DMS153 (cell line): ENCODE data around the gene PPP1R27.
"Not testable (repeated sequence)": the region's sequence is repeated elsewhere in the genome, so short reads cannot be mapped to it uniquely, and the experiment has no call there.

Source experiments
- DNase-seq: peaks from one replicate; lab custom pipeline; 2025; lab: John Stamatoyannopoulos, UW

The PPP1R27 gene

GRCh38 chr17:81840826-81841778 is 6.3 kb upstream of the PPP1R27 start:
- no peak for DNase-seq

- DNase-seq, result not testable (repeated sequence)
Measured at GRCh38 chr17:81840059-81840458, 5.2 kb upstream of the PPP1R27 start.

- DNase-seq, result no peak
Measured at GRCh38 chr17:81839301-81839700, 4.5 kb upstream of the PPP1R27 start.

- no peak for DNase-seq
Measured at GRCh38 chr17:81838753-81839255, 4.0 kb upstream of the PPP1R27 start.

DNA sequence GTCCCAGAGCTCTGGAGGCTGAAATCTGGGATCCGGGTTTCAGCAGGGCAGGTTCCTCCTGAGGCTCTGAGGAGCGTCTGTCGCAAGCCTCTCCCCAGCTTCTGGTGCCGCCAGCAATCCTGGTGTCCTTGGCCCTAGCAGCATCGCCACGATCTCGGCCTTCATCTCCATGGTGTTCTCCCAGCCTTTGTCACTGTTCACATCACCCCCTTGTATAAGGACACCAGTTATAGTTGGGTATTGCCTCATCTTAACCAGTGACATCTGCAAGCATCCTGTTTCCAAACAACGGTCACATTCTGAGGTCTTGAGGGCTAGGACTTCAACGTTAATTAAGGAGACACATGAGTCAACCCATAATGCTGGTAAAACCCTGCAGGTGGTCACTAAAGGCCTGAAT is 2.8 kb upstream of the PPP1R27 start:
- no peak for DNase-seq

GRCh38 chr17:81833921-81834830 is 674 bp downstream of the PPP1R27 start:
- DNase-seq, result no peak

DNA sequence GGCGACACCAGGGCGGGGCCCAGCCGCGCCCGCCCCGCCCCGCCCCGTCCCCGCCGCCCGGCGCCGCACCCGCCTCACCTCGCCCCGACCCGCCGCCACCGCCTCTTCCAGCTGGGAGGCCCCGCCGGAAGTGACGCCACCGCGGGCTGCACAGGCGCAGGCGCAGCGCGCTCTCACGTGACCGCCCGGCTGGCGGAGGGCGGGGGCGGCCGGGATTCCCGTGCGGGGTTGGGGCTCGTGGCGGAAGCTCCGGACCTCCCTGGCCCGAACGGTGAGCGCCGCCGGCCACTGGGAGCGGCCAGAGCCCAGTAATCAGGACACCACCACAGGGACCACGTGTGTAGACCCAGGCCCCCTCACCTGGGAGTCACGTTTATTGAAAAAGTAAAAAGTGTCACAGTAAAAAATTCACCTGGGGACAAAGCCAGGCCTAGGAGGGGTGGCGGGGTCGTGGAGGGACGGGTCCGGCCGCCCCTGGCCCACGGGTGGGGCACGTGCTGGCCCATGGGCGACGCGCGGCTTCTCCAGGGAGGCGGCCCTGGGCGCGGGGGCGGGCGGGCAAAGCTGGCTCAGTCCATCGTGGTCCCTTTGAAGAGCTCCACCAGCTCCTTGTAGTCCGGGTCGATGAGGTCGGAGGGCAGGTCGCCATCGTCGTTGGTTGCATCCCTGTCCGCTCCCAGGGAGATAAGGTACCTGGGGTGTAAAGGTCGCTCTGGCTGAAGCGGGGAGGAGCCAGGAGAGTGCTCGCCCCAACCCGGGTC is 1.5 kb downstream of the PPP1R27 start, which contains the start of gene MCRIP1:
Gene MCRIP1 (minus strand): TSS at position 132 of the 761 bp plus-strand sequence. CDS start 8,785 bp downstream, outside the sequence.
- DNase-seq, result peak; percentile 90

GRCh38 chr17:81832608-81833159 is 2.2 kb downstream of the PPP1R27 start:
- DNase-seq, result no peak

DNA sequence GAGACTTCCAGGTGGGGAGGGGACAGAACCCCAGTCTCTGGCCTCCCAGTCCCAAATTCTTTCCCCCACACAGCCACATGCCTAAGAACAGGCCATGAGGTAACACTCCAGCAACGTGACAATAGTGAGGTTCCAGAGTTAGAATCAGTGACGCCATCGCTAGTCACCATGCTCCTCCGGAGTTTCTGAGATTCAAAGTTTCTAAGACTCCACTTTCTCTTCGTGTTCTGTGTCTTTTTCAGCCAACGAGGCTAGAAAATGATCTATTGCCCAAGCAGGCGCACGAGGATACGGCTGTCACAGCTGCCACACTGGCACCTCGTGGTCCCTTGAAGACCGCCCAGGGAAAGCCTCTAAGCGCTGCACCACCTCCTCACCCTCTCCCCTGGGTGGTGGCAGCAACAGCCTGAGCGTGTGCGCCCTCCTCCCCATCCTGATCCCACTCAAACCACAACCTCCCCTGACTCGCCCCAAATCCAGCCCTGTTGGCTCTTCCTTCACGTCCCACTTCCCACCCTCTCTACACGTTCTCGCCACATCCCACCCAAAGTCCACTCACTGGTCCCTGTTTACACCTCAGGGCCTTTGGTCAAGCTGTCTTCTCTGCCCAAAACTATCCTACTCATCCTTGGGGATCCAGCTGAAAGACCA is 2.8 kb downstream of the PPP1R27 start:
- DNase-seq, result no peak

GRCh38 chr17:81831563-81831956 is 3.3 kb downstream of the PPP1R27 start:
- DNase-seq, result no peak

- no peak for DNase-seq
Measured at GRCh38 chr17:81829858-81830257, 5.0 kb downstream of the PPP1R27 start.

DNA sequence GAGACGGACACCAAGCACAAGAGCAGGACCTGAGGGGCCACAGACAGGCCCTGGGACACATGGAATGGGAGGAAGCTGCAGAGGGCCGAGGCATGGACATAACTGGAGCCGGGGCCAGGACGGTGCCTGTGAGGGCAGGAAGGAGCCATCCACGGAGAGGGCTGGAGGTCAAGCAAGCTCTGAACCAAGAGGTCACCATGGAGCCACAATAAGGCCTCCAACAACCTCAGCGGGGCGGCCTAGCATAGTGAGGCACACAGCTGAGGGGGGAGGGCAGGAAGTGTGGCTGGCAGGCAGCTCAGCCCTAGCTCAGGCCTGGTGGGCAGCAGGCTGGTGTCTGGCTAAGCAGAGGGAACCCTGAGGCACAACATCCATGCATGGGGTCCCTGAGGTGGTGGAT is 6.2 kb downstream of the PPP1R27 start:
- no peak for DNase-seq

DNA sequence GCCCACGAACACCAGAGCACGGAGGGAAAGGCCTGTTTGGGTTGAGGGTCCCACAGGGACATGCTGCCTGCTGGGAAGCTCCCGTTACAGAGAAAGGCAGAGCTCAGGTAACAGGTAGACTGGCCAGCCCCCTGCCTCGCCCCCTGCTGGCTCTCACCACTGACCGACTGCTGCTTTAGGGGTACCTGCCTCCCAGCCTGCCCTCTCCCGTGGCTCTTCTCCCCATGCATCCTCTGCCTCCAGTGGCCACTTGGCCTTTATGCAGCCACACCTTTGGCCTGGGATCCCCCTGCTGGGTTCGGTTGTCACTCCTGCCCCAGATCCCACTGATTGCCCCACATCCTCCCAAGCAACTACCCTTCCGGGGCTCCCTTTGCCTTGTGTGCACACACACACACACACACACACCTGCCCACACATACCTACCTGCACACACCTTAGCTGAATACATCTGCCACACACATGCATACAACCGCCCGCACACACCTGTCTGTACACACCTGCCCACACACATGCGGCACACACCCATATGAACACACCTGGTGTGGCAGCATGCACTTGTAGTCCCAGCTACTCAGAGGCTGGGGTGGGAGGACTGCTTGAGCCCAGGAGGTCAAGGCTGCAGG is 8.9 kb downstream of the PPP1R27 start:
- DNase-seq, result no peak

DNA sequence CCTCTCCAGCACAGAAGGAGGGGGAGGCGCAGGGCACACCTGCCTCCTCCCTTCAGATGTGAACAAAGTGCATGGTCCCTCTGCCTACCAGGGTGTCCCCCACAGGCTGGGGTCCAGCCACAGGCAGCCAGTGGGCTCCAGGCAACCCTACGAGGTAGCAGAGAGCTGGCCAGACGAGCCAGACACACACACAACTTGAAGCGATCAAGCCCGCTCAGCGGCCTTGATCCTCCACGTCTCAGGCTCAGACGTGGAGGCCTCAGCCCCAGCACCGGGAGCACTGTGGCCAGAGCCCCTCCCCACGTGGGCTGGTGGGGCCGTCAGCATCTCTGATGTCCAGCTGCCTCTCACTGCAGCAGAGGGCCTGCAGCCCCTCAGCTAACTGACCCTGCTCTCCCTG is 10.3 kb downstream of the PPP1R27 start:
- no peak for DNase-seq

DNA sequence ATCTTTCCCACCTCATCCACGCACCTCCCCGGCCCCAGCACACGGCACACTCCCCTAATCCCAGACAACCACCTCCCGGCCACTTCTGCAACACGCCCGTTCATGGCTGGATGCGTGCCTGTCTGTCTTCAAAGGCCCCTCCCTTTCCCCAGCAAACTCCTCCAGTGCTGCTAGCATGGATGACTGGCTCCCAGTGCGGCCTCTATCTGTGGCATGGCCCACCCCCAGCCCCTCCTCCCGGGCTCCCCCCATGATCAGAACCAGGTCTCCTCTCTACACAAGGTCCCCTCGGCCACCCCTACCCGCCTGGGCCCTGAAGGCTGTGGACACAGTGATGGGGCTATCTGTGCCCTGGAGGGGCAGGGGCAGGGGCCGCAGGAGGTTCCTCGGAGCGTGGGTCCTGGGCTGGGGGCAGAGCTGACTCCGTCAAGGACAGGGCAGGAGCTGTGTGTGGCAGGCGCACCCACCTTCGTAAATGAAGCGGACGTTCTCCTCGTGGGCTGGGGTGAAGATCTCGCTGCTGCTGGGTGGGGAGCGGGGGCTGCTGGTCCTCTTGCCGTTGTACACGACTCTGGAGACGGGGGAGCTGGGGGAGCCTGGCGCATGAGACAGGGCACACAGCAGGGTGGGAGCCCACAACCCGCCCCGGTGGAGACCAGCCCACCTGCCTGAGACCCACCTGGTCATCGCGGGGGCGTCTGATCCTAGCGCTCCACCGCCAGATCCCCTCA is 10.9 kb downstream of the PPP1R27 start:
- no peak for DNase-seq

- no peak for DNase-seq
Measured at GRCh38 chr17:81822996-81823819, 11.6 kb downstream of the PPP1R27 start.

DNA sequence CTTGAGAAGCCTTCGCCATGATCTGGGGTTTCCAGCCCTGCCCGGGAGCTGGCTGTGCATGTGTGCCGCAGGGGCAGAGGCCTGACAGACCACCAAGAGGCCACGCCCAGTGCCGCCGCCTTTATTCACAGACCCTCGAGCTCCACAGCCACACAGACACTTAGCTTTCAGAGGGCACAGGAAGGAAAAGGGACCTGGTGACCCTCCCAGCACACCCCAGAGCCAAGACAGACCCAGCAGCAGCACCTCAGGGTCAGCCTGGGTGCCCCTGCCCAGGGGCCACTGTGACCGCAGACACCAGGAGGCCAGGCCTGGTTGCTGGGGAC is 12.6 kb downstream of the PPP1R27 start:
- DNase-seq, result no peak

- DNase-seq, result peak; percentile 82
Measured at GRCh38 chr17:81821603-81822311, 13.1 kb downstream of the PPP1R27 start.
